Memory B cell (primary cell): Measurements from ENCODE around the gene PSMD10.

Experiments used
- ATAC-seq: fragments of 150-1000 bp; cut with Tn5 transposase; 2 replicates; pipeline ENCODE4 v1.10.0; 2021; ENCODE audit warnings: low read depth, mild to moderate bottlenecking, moderate library complexity
- DNase-seq, 2 donors: peaks; one replicate each; pipeline ENCODE4 v3.0.0; 2022; ENCODE audit warnings: low spot score in 2 of 2
- H3K27ac Mint-ChIP-seq: one replicate; pipeline ENCODE4 v1.8.0; 2022; ENCODE audit warnings: mild to moderate bottlenecking, moderate library complexity, mixed read lengths
- H3K27me3 Mint-ChIP-seq: one replicate; pipeline ENCODE4 v1.8.0; 2022; ENCODE audit warnings: mixed read lengths
- H3K36me3 Mint-ChIP-seq: one replicate; pipeline ENCODE4 v1.8.0; 2022; ENCODE audit warnings: mild to moderate bottlenecking, mixed read lengths
- H3K4me1 Mint-ChIP-seq: one replicate; pipeline ENCODE4 v1.8.0; 2022; ENCODE audit warnings: mixed read lengths
- H3K4me3 Mint-ChIP-seq: one replicate; pipeline ENCODE4 v1.8.0; 2022; ENCODE audit warnings: mild to moderate bottlenecking, moderate library complexity, mixed read lengths
- H3K9me3 Mint-ChIP-seq: one replicate; pipeline ENCODE4 v1.8.0; 2022; ENCODE audit warnings: mixed read lengths

PSMD10 gene

DNA sequence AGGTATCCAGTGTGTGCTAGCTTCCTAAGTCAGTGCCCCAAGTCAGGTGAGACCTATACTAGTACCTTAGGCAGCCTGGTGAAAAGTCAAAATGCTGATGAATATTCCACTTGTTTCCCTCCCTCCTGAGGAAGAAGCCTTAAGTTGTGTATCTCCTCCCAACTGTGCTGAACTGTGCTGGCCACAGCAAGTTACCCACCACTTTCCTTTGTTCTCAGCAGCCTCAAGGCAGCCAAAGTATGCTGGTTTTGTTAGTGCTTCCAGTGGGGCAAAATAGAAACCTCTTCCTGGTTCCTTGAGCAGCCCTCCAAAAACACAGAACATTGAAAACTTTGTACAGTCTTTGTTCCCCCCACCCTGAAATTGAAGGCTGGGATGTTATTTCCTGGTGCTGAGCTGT is 14.1 kb upstream of the PSMD10 start:
- Mint-ChIP-seq H3K4me1 (peaks cover 12% of the 10 kb centered on the region), H3K9me3 (no peaks in the 10 kb centered on the region), H3K4me3 (no peak overlapping the region), H3K27ac (no peak overlapping the region), H3K36me3 (peaks cover 13% of the 10 kb centered on the region), H3K27me3 (no peaks in the 10 kb centered on the region)
- ATAC-seq (no peak), DNase-seq (no peak)

DNA sequence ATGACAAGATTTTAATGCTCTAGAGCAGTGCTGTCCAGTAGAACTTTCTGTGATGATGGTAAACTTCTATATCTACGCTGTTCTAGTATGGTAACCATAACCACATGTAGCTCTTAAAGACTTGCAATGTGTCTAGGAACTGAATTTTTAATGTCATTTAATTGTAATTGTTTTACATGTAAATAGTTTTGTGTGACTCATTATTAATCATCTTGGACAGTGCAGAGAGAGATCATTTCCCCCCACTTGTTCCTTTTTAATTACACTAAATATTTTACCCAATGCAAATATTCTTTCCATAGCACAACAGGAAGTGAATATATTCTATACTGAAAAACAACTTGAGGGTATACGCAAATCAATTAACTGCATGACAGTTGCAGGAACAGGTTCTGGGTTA is 6.0 kb upstream of the PSMD10 start:
- H3K36me3 Mint-ChIP-seq, result peaks cover 2% of the 10 kb centered on the region
- no peaks in the 10 kb centered on the region for H3K9me3 Mint-ChIP-seq
- H3K4me3 Mint-ChIP-seq, result no peak overlapping the region
- H3K27ac Mint-ChIP-seq, result no peak overlapping the region
- DNase-seq (no peak), ATAC-seq (no peak)
- H3K27me3 Mint-ChIP-seq, result no peaks in the 10 kb centered on the region
- no peaks in the 10 kb centered on the region for H3K4me1 Mint-ChIP-seq

DNA sequence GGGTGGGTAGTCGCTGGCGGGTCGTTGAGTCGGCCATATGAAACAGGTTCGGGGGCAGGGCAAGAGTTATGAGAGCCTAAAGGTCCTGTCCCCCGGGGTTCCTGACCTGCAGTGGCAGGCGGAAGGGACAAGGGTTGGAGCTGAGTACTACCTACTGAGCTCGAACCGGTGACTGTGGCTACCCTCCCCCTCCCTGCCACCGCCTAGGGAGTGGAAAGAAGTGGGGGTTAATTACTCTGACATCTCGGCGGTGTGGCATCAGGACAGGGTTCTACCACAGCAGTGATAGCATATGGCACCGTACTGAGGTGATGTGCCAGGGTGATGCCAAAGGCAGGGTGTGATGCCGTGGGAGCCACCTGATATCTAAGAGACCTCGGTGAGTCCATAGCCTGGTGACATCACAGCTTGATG is 543 bp upstream of the PSMD10 start:
- Mint-ChIP-seq H3K4me1 (no peaks in the 10 kb centered on the region), H3K27ac (no peak overlapping the region), H3K4me3 (no peak overlapping the region), H3K27me3 (no peaks in the 10 kb centered on the region), H3K36me3 (peaks cover 2% of the 10 kb centered on the region), H3K9me3 (no peaks in the 10 kb centered on the region)
- DNase-seq (peak in 1 of 2 donors; percentile 1), ATAC-seq (peak; percentile 6)

DNA sequence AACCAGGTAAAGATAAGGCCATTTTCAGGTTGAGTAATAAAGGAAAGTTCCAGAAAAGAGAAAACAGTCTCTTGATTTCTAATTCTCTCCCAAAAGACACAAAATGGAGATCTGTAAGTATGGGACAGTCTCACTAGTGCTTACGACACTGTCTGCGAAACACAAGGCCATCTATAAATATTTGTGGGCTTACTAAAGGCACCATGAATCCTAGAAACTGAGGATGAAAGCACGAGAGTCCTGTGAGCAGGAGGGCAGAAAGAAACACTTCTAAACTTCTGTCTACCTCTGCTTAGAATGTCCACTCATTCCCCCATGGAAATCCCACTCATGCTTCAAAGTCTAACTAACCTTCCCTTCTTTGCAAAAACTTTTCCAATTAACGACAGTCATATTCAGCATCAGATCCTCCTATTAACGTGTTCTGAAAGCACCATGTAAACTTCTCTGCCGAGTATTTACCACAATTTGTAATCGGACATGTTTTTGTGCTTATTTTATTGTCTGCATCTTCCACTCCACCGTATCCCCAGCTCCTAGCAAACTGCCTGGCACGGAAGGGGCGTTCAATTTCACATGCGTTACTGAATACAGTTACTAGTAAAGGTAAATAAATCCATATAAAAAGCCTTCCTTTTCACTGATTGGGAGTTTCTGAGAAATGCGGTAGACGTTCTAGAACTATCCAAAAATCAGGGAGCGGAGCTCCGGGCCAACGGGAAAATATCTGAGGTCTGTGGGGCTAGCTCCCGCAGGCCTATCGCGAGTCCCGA is 665 bp downstream of the PSMD10 start:
- DNase-seq (no peak), ATAC-seq (no peak)
- Mint-ChIP-seq H3K9me3 (no peaks in the 10 kb centered on the region), H3K4me3 (no peak overlapping the region), H3K27me3 (no peaks in the 10 kb centered on the region), H3K4me1 (no peaks in the 10 kb centered on the region), H3K27ac (no peak overlapping the region), H3K36me3 (peaks cover 2% of the 10 kb centered on the region)

DNA sequence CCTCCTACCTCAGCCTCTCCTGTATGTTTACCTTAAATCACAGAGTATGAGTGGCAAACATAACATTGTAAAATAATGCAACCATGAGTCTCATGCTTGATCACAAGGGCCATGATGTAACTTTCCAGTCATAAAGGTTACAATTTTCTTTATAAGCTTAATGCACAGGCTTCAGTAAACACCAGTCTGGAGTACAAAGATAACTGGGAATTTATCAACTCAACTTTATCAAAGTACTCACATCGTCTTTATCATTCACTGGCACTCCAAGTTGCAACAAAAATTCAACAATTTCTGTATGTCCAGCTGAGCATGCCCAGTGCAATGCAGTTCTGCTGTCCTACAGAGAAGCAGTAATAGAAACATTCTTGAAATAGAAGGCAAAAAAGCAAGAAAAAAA is 2.8 kb downstream of the PSMD10 start:
- H3K4me3 Mint-ChIP-seq, result no peak overlapping the region
- ATAC-seq, result no peak
- no peaks in the 10 kb centered on the region for H3K4me1 Mint-ChIP-seq
- no peaks in the 10 kb centered on the region for H3K9me3 Mint-ChIP-seq
- peaks cover 4% of the 10 kb centered on the region for H3K36me3 Mint-ChIP-seq
- no peaks in the 10 kb centered on the region for H3K27me3 Mint-ChIP-seq
- DNase-seq, result no peak
- no peak overlapping the region for H3K27ac Mint-ChIP-seq

DNA sequence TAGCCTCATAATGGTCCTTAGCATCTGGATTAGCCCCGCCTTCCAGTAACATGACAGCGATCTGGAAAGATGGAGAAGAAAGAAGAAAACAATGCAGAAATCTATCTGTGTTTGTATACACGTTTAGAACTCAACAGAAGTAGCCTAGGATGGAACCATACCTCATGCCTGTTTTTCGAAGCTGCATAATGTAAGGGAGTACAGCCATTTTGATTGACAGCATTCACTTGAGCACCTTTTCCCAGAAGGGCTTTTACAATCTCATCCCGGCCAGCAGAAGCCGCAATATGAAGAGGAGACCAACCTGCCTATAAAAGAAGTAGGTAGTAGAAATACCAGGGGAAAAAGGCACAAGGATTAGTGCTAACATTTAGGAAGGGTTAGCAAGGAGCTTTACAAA is 3.5 kb downstream of the PSMD10 start:
- Mint-ChIP-seq H3K27ac (no peak overlapping the region), H3K4me1 (no peaks in the 10 kb centered on the region), H3K27me3 (no peaks in the 10 kb centered on the region), H3K9me3 (no peaks in the 10 kb centered on the region), H3K4me3 (no peak overlapping the region), H3K36me3 (peaks cover 4% of the 10 kb centered on the region)
- no peak for DNase-seq
- ATAC-seq, result no peak

DNA sequence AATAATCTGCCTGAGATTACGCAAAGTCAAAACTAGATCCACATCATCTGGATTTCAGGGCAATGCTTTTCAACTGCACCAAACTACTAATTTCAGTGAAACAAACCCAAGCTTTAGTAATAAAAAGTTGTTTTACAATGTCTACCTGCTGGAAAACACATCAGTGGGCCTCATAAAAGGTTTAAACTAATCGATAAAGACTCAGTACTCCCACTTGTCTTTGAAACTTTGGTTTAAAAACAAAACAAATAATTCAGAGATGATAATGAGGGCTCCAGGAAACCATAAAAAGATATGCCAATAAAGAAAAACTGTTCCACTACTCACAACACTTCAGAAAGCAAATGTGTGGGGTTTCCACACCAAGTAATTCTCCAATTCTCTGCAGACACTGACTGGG is 10.2 kb downstream of the PSMD10 start:
- Mint-ChIP-seq H3K36me3 (peaks cover 2% of the 10 kb centered on the region), H3K27me3 (no peaks in the 10 kb centered on the region), H3K4me3 (no peak overlapping the region), H3K27ac (no peak overlapping the region), H3K4me1 (no peaks in the 10 kb centered on the region), H3K9me3 (no peaks in the 10 kb centered on the region)
- DNase-seq (no peak), ATAC-seq (no peak)

DNA sequence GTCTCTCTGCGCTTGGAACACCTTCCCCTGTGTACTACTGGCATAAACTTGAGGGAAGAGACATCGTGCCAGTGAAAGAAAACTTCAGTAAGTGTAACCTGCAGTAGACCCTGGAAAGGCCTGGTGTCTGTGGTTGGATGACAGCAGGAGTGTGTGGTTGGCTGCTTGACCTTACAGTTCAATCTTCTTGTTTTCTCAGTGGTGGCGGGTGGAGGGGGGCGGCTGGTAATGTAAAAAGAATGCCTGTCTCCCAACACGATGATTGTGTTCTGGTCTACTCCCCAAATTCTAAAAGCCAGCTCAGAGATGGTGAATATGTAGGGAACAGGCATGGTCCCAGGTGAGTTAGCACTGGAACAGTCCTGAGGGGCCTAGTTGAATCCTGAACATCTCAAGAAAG is 18.6 kb downstream of the PSMD10 start:
- Mint-ChIP-seq H3K9me3 (no peaks in the 10 kb centered on the region), H3K27me3 (no peaks in the 10 kb centered on the region), H3K4me3 (no peak overlapping the region), H3K4me1 (no peaks in the 10 kb centered on the region), H3K36me3 (peaks cover 7% of the 10 kb centered on the region), H3K27ac (no peak overlapping the region)
- no peak for ATAC-seq
- no peak for DNase-seq

DNA sequence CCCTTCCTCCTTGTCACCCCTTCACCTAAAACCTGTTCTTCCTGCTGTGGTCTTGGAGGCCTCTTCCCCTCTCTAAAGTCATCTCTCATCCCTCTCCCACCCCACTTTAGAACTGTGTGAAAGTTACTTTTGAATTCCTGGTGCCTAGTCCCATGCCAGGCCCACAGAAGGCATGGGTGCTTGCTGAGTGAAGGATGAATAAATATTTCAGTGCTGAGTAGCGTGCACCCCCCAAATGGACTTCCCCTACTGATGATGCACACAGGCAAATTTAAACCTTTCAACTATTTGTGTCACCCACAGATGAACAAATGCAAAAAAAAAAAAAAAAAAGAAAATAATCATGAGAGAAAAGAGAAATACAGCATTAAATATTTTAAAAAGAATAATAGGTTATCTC is 19.8 kb downstream of the PSMD10 start:
- Mint-ChIP-seq H3K27me3 (no peaks in the 10 kb centered on the region), H3K36me3 (peaks cover 7% of the 10 kb centered on the region), H3K27ac (peak overlapping the region; percentile 12), H3K4me3 (no peak overlapping the region), H3K9me3 (no peaks in the 10 kb centered on the region), H3K4me1 (no peaks in the 10 kb centered on the region)
- DNase-seq (no peak), ATAC-seq (peak; percentile 53)

DNA sequence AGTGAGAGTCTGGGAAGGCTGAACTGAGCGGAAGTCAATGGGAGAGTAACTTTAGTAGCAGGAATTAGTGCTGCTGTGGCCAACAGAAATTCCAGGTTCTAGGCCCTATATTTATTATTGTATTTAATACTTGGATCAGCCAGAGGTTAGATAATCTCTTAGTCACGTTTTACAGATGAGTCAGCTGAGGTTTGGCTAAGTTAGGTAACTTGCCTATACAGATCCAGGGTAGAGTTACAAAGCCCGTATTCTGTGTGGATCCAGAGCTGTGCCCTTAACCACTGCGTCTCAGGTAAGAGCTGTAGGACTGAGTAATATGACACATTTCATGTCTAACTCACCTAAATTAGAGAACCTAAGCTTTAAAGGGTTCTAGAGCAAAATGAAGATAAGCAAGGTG is 20.5 kb downstream of the PSMD10 start:
- Mint-ChIP-seq H3K4me1 (no peaks in the 10 kb centered on the region), H3K27ac (peak overlapping the region; percentile 31), H3K9me3 (no peaks in the 10 kb centered on the region), H3K27me3 (no peaks in the 10 kb centered on the region), H3K4me3 (no peak overlapping the region), H3K36me3 (peaks cover 7% of the 10 kb centered on the region)
- no peak for ATAC-seq
- no peak for DNase-seq

DNA sequence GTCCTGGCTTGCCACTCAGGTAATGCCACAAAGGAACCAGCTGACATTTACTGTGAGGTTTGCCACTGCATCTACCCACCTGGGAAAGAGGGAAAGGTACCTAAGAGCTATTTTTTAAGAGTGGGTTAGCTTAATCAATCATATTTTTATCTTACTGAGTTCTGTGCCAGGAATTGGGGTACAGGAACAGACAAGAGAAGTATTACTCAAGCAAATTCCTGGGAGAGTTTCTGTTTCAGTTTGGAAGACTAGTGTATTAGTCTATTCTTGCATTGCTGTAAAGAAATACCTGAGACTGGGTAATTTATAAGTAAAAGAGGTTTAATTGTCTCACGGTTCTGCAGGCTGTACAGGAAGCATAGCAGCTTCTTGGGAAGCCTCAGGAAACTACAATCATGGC is 23.2 kb downstream of the PSMD10 start:
- Mint-ChIP-seq H3K27me3 (no peaks in the 10 kb centered on the region), H3K27ac (peak overlapping the region; percentile 67), H3K36me3 (no peaks in the 10 kb centered on the region), H3K4me3 (no peak overlapping the region), H3K4me1 (no peaks in the 10 kb centered on the region), H3K9me3 (no peaks in the 10 kb centered on the region)
- no peak for DNase-seq
- no peak for ATAC-seq

DNA sequence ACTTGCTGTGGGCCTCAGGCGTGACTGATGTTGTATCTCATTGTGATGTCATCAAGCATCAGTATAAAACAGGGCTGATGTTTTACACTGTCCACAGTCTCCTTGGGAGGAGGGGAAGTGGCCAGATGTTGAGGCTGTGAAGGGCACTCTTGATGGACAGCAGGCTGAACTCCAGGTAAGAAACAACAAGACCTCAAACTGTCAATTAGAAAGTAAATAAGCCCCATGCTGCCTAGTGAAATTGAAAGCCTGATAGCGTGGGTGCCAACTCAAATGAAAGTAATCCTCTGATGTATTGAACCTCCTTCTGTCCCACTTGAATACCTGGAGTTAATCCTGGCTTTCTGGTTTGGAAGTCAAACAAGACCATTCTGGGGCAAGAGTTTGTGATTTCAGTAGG is 26.7 kb downstream of the PSMD10 start:
- Mint-ChIP-seq H3K27ac (no peak overlapping the region), H3K36me3 (peaks cover 2% of the 10 kb centered on the region), H3K4me3 (no peak overlapping the region), H3K9me3 (no peaks in the 10 kb centered on the region), H3K4me1 (no peaks in the 10 kb centered on the region), H3K27me3 (no peaks in the 10 kb centered on the region)
- ATAC-seq (no peak), DNase-seq (no peak)

DNA sequence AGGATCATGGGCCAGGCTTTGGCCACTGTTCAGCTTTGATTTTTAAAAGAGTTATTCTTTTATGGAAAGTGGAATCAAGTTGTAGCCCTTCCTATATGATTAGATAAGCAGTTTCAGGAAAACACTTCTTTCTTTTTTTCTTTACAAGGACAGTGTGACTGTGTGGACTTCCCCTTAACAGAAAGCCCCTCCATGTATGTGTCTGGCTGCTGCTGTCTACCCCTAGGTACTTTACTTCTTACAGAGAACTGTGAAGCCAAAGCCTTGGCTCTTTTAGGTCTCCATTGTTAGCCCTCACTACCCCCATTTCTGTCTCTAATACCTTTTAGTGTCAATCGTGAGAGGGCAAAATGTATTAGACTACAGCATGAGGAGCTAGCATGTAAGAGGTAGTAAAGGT is 27.3 kb downstream of the PSMD10 start:
- no peaks in the 10 kb centered on the region for H3K27me3 Mint-ChIP-seq
- H3K27ac Mint-ChIP-seq, result no peak overlapping the region
- no peak for ATAC-seq
- DNase-seq, result no peak
- peaks cover 5% of the 10 kb centered on the region for H3K36me3 Mint-ChIP-seq
- H3K4me3 Mint-ChIP-seq, result no peak overlapping the region
- H3K4me1 Mint-ChIP-seq, result no peaks in the 10 kb centered on the region
- H3K9me3 Mint-ChIP-seq, result no peaks in the 10 kb centered on the region

DNA sequence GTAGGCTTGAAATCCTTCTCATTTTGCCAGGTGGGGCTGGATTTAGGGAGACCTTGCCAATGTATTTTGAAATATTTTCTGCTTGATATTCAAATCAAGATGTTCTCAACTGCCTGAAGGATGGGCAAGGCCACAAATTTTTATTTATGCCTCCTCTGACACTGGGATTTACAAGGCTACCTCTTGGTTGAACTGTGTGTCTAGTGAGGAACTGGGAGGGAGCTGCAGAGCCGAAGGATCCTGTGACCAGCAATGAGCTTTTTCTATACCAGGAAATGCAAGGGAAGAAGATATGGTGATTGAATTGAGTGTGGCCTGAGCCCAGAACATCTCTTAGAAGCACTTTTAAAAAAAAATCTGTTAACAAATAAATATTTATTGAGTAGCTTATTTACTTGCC is 31.5 kb downstream of the PSMD10 start:
- Mint-ChIP-seq H3K36me3 (peaks cover 12% of the 10 kb centered on the region), H3K4me3 (no peak overlapping the region), H3K4me1 (no peaks in the 10 kb centered on the region), H3K27ac (no peak overlapping the region), H3K27me3 (no peaks in the 10 kb centered on the region), H3K9me3 (no peaks in the 10 kb centered on the region)
- DNase-seq (no peak), ATAC-seq (no peak)

DNA sequence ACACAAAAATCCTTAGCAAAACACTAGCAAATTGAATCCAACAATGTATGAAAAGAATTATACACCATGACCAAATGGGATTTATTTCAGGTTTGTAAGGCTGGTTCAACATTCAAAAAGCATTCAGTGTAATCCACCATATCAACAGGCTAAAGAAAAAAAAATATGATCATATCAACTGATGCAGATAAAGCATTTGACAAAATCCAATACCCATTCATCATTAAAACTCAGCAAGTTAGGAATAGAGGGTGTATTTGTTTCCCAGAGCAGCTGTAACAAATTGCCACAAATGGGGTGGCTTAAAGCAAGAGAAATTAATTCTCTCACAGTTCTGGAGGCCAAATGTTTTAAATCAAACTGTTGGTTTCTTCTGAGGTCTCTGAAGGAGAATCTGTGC is 35.8 kb downstream of the PSMD10 start:
- ATAC-seq (no peak), DNase-seq (no peak)
- Mint-ChIP-seq H3K4me3 (no peak overlapping the region), H3K36me3 (peaks cover 12% of the 10 kb centered on the region), H3K27ac (no peak overlapping the region), H3K4me1 (no peaks in the 10 kb centered on the region), H3K9me3 (no peaks in the 10 kb centered on the region), H3K27me3 (no peaks in the 10 kb centered on the region)
